ENCODE data around the gene LIF.

LIF gene

DNA sequence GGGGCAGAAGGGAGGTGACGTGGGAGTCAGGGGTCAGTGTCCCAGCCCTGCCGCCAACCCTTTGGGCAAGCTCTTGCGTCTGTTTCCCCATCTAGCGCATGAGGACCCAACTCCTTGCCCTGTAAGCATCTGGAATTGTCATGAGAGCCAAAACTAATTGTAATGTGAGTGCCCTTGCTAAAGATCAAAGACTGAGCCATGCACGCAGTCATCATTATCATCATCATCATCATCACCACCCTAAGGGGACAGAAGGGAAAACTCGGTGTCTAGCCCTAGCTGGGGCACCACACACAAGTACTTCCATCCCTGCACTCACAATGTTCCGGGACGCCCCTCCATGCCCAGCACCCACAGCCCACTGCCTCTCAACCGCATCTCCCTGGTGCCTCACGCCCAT lies 2.5 kb downstream of the LIF start:
- no peak overlapping the region for H3K4me3 ChIP-seq (ENCODE audit: low read depth, low read length)
- DNase-seq (ENCODE audit: low read depth): no peak
- TF ChIP-seq, protein P1, sequence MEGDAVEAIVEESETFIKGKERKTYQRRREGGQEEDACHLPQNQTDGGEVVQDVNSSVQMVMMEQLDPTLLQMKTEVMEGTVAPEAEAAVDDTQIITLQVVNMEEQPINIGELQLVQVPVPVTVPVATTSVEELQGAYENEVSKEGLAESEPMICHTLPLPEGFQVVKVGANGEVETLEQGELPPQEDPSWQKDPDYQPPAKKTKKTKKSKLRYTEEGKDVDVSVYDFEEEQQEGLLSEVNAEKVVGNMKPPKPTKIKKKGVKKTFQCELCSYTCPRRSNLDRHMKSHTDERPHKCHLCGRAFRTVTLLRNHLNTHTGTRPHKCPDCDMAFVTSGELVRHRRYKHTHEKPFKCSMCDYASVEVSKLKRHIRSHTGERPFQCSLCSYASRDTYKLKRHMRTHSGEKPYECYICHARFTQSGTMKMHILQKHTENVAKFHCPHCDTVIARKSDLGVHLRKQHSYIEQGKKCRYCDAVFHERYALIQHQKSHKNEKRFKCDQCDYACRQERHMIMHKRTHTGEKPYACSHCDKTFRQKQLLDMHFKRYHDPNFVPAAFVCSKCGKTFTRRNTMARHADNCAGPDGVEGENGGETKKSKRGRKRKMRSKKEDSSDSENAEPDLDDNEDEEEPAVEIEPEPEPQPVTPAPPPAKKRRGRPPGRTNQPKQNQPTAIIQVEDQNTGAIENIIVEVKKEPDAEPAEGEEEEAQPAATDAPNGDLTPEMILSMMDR (IDR thresholded peaks at IDR 0.05; ENCODE audit: insufficient read depth, low read depth, low read length, missing control alignments): no peak

DNA sequence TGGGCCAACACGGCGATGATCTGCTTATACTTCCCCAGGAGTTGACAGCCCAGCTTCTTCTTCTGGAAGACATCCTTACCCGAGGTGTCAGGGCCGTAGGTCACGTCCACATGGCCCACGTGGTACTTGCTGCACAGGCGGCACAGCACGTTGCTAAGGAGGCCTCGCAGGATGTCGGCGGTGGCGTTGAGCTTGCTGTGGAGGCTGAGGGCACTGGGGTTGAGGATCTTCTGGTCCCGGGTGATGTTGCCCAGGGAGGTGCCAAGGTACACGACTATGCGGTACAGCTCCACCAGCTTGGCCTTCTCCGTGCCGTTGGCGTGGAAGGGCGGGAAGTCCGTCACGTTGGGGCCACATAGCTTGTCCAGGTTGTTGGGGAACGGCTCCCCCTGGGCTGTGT lies 2.9 kb downstream of the LIF start:
- TF ChIP-seq, protein P1 (IDR thresholded peaks at IDR 0.05; ENCODE audit: insufficient read depth, low read depth, low read length, missing control alignments): no peak
- no peak for DNase-seq (ENCODE audit: low read depth)
- no peak overlapping the region for H3K4me3 ChIP-seq (ENCODE audit: low read depth, low read length)

GRCh38 chr22:30241576-30242371 lies 4.8 kb downstream of the LIF start:
- TF ChIP-seq, protein P1 (IDR thresholded peaks at IDR 0.05; ENCODE audit: insufficient read depth, low read depth, low read length, missing control alignments): no peak
- no peak for DNase-seq (ENCODE audit: low read depth)
- no peak overlapping the region for H3K4me3 ChIP-seq (ENCODE audit: low read depth, low read length)

DNA sequence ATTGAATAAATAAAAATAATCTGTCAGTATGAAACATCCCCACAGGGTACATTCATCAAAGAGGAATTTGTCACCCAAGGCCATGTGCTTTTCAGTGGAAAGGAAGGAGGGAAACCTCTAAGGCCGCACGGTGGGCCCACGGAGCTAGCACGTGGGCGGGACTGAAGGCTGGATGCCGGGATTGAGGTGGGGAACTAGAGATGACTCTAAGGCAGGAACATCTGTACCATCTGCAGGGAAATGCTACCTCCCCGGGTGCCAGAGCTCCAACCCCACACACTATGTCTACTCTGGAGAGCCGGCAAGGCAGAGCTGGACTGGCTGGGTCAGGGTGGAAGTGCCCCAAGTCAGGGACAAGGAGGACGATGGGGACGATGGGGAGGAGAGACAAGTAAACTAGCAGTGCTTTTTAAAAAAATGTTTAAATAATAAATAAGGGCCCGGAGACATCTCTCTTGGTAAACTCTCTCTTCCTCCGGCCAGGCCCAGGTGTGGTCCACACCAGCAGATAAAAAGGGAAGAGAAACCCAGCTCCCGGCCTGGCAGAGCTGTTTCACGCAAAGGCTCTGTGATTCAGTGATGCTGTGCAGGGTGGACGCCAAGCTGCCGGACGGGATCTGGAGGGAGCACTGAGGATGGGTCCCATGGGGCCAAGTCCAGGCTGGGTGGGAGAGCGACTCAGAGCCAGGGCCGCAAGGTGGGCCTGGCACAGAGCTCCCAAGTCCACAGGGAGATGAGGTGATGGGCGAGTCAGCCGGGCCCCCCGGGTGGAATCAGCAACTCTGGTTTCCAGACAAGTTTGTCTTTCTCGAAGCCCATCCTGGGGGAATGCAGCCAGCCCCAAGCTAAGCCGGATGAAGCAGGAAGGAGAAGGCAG lies 5.8 kb downstream of the LIF start:
- no peak for DNase-seq (ENCODE audit: low read depth)
- TF ChIP-seq, protein P1 (IDR thresholded peaks at IDR 0.05; ENCODE audit: insufficient read depth, low read depth, low read length, missing control alignments): no peak
- no peak overlapping the region for H3K4me3 ChIP-seq (ENCODE audit: low read depth, low read length)

DNA sequence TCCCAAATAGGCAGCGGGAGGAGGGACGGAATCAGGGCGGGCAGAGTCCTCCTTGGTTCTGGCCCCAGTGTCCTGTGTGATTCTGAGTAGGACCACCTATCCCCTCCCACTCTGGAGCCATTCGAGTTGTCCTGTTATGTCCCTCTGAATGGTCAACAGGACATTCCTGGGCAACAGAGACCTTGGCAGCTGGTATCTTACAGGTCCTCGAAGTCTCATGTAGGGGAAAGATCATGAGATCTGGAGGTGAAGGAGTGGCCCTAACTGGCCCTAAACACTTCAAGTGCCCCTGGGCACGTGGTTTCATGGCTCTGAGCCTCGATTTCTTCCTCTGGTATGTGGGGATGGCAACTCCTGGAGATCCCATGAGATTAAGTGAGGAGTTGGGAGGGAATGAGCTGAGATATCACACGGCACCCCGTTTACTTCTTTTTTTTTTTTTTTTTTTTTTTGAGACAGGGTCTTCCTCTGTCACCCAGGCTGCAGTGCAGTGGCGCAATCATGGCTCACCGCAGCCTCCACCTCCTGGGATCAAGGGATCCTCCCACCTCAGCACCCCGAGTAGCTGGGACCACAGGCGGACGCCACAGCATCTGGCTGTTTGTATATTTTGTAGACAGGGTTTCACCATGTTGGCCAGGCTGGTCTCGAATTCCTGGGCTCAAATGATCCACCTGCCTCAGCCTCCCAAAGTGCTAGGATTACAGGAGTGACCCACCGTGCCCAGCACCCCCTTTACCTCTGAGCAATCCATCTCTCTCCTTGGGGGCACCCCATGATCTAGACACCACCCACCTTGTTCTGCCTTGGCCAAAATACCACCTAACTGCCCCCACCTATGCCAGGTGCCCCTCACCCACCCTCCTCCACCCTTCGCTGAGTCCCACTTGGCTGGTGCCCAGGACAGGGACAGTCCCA lies 6.8 kb downstream of the LIF start:
- TF ChIP-seq, protein P1 (IDR thresholded peaks at IDR 0.05; ENCODE audit: insufficient read depth, low read depth, low read length, missing control alignments): no peak
- no peak overlapping the region for H3K4me3 ChIP-seq (ENCODE audit: low read depth, low read length)
- DNase-seq (ENCODE audit: low read depth): no peak

DNA sequence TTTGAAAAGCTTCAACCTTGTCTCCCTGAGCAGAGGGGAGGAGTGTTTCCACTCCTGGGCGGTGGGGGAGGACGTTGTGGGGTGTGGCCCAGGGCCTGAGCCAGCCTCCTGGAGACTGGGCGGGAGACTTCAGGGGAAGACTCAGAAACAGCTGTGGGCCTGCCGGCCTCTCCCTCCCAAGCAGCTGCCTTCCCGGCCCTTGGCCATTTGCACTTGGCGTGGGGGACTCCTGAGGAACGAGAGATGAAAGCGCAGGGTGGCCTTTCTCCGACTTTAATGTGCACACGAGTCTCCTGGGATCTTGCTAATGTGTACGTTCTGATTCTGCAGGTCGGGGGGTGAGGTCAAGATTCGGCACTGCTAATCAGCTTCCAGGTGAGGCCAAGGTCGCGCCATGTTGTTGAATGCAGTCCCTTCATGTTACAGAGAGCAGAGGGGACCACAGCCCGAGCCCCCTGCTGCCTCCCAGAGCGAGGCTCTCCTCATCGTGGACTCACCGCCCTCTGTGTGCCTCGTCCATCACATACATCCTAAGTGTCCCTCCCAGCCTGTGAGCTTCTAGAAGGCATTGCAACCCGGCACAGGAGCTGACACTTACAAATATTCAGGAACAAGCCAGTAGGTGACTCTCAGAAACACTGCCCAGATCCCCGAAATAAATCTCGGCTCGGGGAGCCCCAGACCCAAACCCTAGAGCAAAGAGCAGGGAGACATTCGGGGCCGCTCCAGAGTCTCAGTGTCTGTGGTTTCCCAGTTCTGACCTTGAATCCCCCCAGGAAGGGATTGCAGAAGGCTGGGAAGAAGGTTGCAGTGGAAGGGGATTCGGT lies 7.7 kb downstream of the LIF start:
- no peak for DNase-seq (ENCODE audit: low read depth)
- TF ChIP-seq, protein P1 (IDR thresholded peaks at IDR 0.05; ENCODE audit: insufficient read depth, low read depth, low read length, missing control alignments): no peak
- no peak overlapping the region for H3K4me3 ChIP-seq (ENCODE audit: low read depth, low read length)
